ENCODE measurements around the gene UBE2S. TPM values are rescaled to one million over a fixed set of nuclear protein-coding genes. Genes with fewer than 3 reads are reported as not detected.
"Not testable (repeated sequence)": the region's sequence is repeated elsewhere in the genome, so short reads cannot be mapped to it uniquely, and the experiment has no call there.

UBE2S gene
- total and polyA plus RNA-seq, 8 donors: 26.5 to 71.2 (median 35.7) TPM

- no peak overlapping the region for H3K4me3 ChIP-seq
- TF ChIP-seq CTCF (IDR thresholded peaks at IDR 0.05): no peak
- ATAC-seq (no peak), DNase-seq (peak in 1 of 4 donors; percentile 49)
- intact Hi-C loops (cut with DNase I): no loop called here
- H3K27ac ChIP-seq: no peak overlapping the region
- no peaks in the 10 kb centered on the region for H3K36me3 ChIP-seq
- peaks cover 31 to 68% of the 10 kb centered on the region in 2 donors for H3K27me3 ChIP-seq
- peaks cover 0 to 15% of the 10 kb centered on the region in 2 donors for H3K4me1 ChIP-seq
- H3K9me3 ChIP-seq: no peaks in the 10 kb centered on the region
Measured at GRCh38 chr19:55449469-55449868, 41.9 kb upstream of the UBE2S start.

- H3K27ac ChIP-seq: not testable (repeated sequence)
- H3K27me3 ChIP-seq: peaks cover 42 to 82% of the 10 kb centered on the region in 2 donors
Measured at GRCh38 chr19:55448175-55448490, 40.5 kb upstream of the UBE2S start.

GRCh38 chr19:55447421-55448174, 40.0 kb upstream of the UBE2S start:
- Histone ChIP-seq H3K4me3 (no peak overlapping the region), H3K27me3 (peaks cover 43 to 82% of the 10 kb centered on the region in 2 donors), H3K9me3 (no peaks in the 10 kb centered on the region), H3K27ac (no peak overlapping the region), H3K36me3 (no peaks in the 10 kb centered on the region), H3K4me1 (peaks cover 0 to 14% of the 10 kb centered on the region in 2 donors)
- no peak for TF ChIP-seq CTCF (IDR thresholded peaks at IDR 0.05)
- intact Hi-C loops (cut with DNase I): no loop called here
- ATAC-seq: no peak
- peak in 1 of 4 donors; percentile 20 for DNase-seq

More at GRCh38 chr19:55448175-55448490, 40.5 kb upstream of the UBE2S start:
- H3K9me3 ChIP-seq; intact Hi-C loops (cut with DNase I); H3K36me3 ChIP-seq; ATAC-seq; H3K4me3 ChIP-seq; DNase-seq: not testable (repeated sequence)
- peaks cover 0 to 15% of the 10 kb centered on the region in 2 donors for H3K4me1 ChIP-seq

GRCh38 chr19:55446060-55446459, 38.5 kb upstream of the UBE2S start:
- ATAC-seq: no peak
- Histone ChIP-seq H3K4me1 (peaks cover 0 to 5% of the 10 kb centered on the region in 2 donors), H3K27me3 (peaks cover 42 to 82% of the 10 kb centered on the region in 2 donors), H3K27ac (no peak overlapping the region), H3K4me3 (no peak overlapping the region), H3K36me3 (no peaks in the 10 kb centered on the region), H3K9me3 (no peaks in the 10 kb centered on the region)
- intact Hi-C loops (cut with DNase I): no loop called here
- no peak for DNase-seq
- TF ChIP-seq CTCF (IDR thresholded peaks at IDR 0.05): no peak

GRCh38 chr19:55444646-55445045, 37.1 kb upstream of the UBE2S start:
- DNase-seq: no peak
- no peaks in the 10 kb centered on the region for H3K36me3 ChIP-seq

More at GRCh38 chr19:55444646-55445045, 37.1 kb upstream of the UBE2S start:
- Histone ChIP-seq H3K4me1 (peaks cover 0 to 13% of the 10 kb centered on the region in 2 donors), H3K4me3 (no peak overlapping the region), H3K9me3 (no peaks in the 10 kb centered on the region), H3K27me3 (peaks cover 52 to 88% of the 10 kb centered on the region in 2 donors), H3K27ac (no peak overlapping the region)
- no peak for TF ChIP-seq CTCF (IDR thresholded peaks at IDR 0.05)
- intact Hi-C loops (cut with DNase I): no loop called here
- ATAC-seq: no peak
